Measurements from ENCODE around the gene LYRM1. TPM values are rescaled to one million over a fixed set of nuclear protein-coding genes. Genes with fewer than 3 reads are reported as not detected.

Gene LYRM1
- total RNA-seq, 1 donor from 2014 or later: 45.4 TPM

- H3K27me3 ChIP-seq (ENCODE audit: low read depth): no peaks in the 10 kb centered on the region
- peak overlapping the region; percentile 83 for H3K27ac ChIP-seq (replicated peaks)
- H3K36me3 ChIP-seq: no peaks in the 10 kb centered on the region
- DNase-seq: no peak
- intact Hi-C loops (cut with micrococcal nuclease): no loop called here
- TF ChIP-seq CTCF (IDR thresholded peaks at IDR 0.05; ENCODE audit: borderline replicate concordance): no peak
- no peak overlapping the region for H3K4me3 ChIP-seq
- peaks cover 99% of the 10 kb centered on the region for H3K4me1 ChIP-seq
- no peaks in the 10 kb centered on the region for H3K9me3 ChIP-seq (replicated peaks)
Observed at GRCh38 chr16:20867585-20867984, 33.0 kb upstream of the LYRM1 start.

- intact Hi-C loops (cut with micrococcal nuclease): no loop called here
- H3K9me3 ChIP-seq (replicated peaks): no peaks in the 10 kb centered on the region
- no peak for TF ChIP-seq CTCF (IDR thresholded peaks at IDR 0.05; ENCODE audit: borderline replicate concordance)
- H3K4me3 ChIP-seq: peak overlapping the region; percentile 12
- peak; percentile 92 for DNase-seq
- H3K4me1 ChIP-seq: peaks cover 99% of the 10 kb centered on the region
- H3K27me3 ChIP-seq (ENCODE audit: low read depth): no peaks in the 10 kb centered on the region
- peak overlapping the region; percentile 83 for H3K27ac ChIP-seq (replicated peaks)
- H3K36me3 ChIP-seq: no peaks in the 10 kb centered on the region
Observed at GRCh38 chr16:20868890-20869289, 31.7 kb upstream of the LYRM1 start.

- DNase-seq: no peak
- H3K27ac ChIP-seq (replicated peaks): peak overlapping the region; percentile 83
- no peak for TF ChIP-seq CTCF (IDR thresholded peaks at IDR 0.05; ENCODE audit: borderline replicate concordance)
- intact Hi-C loops (cut with micrococcal nuclease): no loop called here
- H3K36me3 ChIP-seq: no peaks in the 10 kb centered on the region
- H3K4me3 ChIP-seq: no peak overlapping the region
- peaks cover 100% of the 10 kb centered on the region for H3K4me1 ChIP-seq
- no peaks in the 10 kb centered on the region for H3K27me3 ChIP-seq (ENCODE audit: low read depth)
- no peaks in the 10 kb centered on the region for H3K9me3 ChIP-seq (replicated peaks)
Observed at GRCh38 chr16:20870122-20870820, 30.3 kb upstream of the LYRM1 start.

DNA sequence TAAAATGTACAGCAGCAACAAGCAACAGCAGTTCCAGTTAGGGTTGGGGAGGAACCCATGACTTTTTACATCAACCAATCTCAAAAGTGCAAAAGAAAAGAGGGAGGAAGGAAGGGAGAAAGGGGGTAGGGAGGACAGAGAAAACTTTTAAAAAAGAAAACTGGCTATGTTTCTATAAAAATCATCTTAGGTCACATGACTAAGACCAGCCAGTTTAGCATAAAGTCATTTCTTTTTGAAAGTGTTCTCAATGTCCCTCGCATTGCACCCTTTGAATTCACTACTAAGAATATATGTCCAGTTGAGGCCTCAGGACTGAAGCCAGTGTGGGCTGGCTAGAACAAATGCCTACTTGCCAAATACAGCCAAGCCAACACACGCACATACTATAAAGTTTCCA, 29.3 kb upstream of the LYRM1 start:
- H3K27ac ChIP-seq (replicated peaks): peak overlapping the region; percentile 83
- intact Hi-C loops (cut with micrococcal nuclease): no loop called here
- H3K36me3 ChIP-seq: no peaks in the 10 kb centered on the region
- TF ChIP-seq CTCF (IDR thresholded peaks at IDR 0.05; ENCODE audit: borderline replicate concordance): no peak
- H3K27me3 ChIP-seq (ENCODE audit: low read depth): no peaks in the 10 kb centered on the region
- no peak overlapping the region for H3K4me3 ChIP-seq
- peaks cover 99% of the 10 kb centered on the region for H3K4me1 ChIP-seq
- no peaks in the 10 kb centered on the region for H3K9me3 ChIP-seq (replicated peaks)
- no peak for DNase-seq

GRCh38 chr16:20871941-20872815, 28.4 kb upstream of the LYRM1 start:
- intact Hi-C loops (cut with micrococcal nuclease): no loop called here
- no peak overlapping the region for H3K4me3 ChIP-seq
- H3K27me3 ChIP-seq (ENCODE audit: low read depth): no peaks in the 10 kb centered on the region
- DNase-seq: no peak
- H3K36me3 ChIP-seq: no peaks in the 10 kb centered on the region
- H3K27ac ChIP-seq (replicated peaks): peak overlapping the region; percentile 83
- H3K9me3 ChIP-seq (replicated peaks): no peaks in the 10 kb centered on the region
- TF ChIP-seq CTCF (IDR thresholded peaks at IDR 0.05; ENCODE audit: borderline replicate concordance): no peak
- peaks cover 93% of the 10 kb centered on the region for H3K4me1 ChIP-seq

Data from left ventricle myocardium inferior (tissue), 1 donor.